GM12872 (cell line): ENCODE data around the gene MT1B.

Experiments
- CTCF ChIP-seq: IDR thresholded peaks from 3 replicates; pipeline ENCODE4 v1.5.1; 2011; ENCODE audit warnings: low read depth, mild to moderate bottlenecking, low read length, moderate library complexity; ENCODE audit not compliant: insufficient read depth

The MT1B gene

DNA sequence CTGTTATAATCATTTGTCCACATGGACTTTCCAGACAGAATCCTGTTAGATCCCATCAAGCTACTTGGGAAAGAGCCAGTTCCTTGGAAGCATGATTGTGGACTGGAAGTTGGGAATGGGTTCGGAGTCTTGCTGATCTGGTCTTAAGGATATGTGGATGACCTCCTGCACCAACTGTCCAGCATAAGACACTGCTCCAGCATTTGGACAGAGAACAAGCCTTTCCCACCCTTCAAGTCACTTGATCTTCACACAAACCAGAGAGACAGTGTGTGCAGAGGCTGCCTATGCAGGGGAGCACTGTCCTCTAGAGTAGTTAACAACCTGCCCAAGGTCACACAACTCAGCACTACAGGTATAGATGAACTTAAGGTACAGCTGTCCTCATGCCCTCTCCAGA is 5.8 kb upstream of the MT1B start:
- no peak for TF ChIP-seq CTCF

GRCh38 chr16:56647641-56648431 is 3.9 kb upstream of the MT1B start:
- TF ChIP-seq CTCF = no peak

GRCh38 chr16:56649271-56649670 is 2.4 kb upstream of the MT1B start:
- no peak for TF ChIP-seq CTCF

- TF ChIP-seq CTCF = no peak
These were observed 1.9 kb upstream of the MT1B start for GRCh38 chr16:56649820-56650219.

GRCh38 chr16:56652600-56652999 is 914 bp downstream of the MT1B start:
- no peak for TF ChIP-seq CTCF

DNA sequence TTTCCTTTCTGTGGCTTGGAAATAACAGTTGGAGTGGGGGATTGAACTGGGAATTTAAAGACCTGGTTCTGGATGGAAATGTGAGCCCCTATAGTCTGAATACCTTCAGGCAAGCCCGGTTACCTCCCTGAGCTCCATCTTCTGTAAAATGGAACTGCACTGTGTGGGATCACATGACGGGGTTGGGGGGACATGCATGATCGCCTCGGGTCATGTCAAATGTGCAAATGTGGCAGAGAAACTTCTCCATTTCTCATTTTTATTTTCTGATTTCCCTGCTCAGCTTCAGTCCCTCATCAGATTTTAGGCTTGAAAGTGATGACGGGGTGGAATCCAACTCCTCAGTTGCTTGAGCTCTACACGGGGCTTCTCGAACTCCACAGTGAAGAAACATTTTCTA is 1.5 kb downstream of the MT1B start:
- TF ChIP-seq CTCF = no peak

- TF ChIP-seq CTCF = no peak
These were observed 6.1 kb downstream of the MT1B start, which contains the start of gene MT1F for GRCh38 chr16:56657555-56658326. Gene MT1F, plus strand, starts transcription at chr16:56657959. Its CDS starts 100 bp downstream, at chr16:56658059.
